HepG2 (cell line): ENCODE measurements around the gene IL5RA. TPM values are rescaled to one million over a fixed set of nuclear protein-coding genes. Genes with fewer than 3 reads are reported as not detected.
A peak's percentile ranks its signal among the peaks of the same experiment; 100 is the strongest.

Experiments used
- BHLHE40 ChIP-seq: IDR thresholded peaks from 2 replicates; pipeline ENCODE4 v1.6.1; 2011; ENCODE audit warnings: low read length, improper control_type of control experiment
- DRAP1 ChIP-seq: IDR thresholded peaks from 2 replicates; pipeline ENCODE4 v1.6.1; 2016; ENCODE audit warnings: missing genetic modification reagents, missing compliant biosample characterization
- EED ChIP-seq: sonication (generic); formaldehyde crosslinking; IDR thresholded peaks from 2 replicates; pipeline ENCODE4 v1.5.0; 2020; ENCODE audit warnings: mild to moderate bottlenecking, missing genetic modification reagents
- FOXK1 ChIP-seq: sonication (generic); formaldehyde crosslinking; IDR thresholded peaks from 2 replicates; pipeline ENCODE4 v1.4.0; 2020; ENCODE audit warnings: low read depth, missing genetic modification reagents, borderline replicate concordance
- FOXP4 ChIP-seq: sonication (generic); formaldehyde crosslinking; IDR thresholded peaks from 2 replicates; pipeline ENCODE4 v1.4.0; 2020; ENCODE audit warnings: missing genetic modification reagents
- GTF2F1 ChIP-seq: fragments of 150-350 bp; IDR thresholded peaks from 2 replicates; pipeline ENCODE4 v1.6.1; 2014; ENCODE audit warnings: low read length
- HCFC1 ChIP-seq: fragments of 150-350 bp; IDR thresholded peaks from 2 replicates; pipeline ENCODE4 v1.6.1; 2014; ENCODE audit warnings: low read depth, low read length
- HMG20B ChIP-seq: conservative IDR thresholded peaks from 2 replicates; pipeline ENCODE4 v1.6.1; 2016; ENCODE audit warnings: missing genetic modification reagents, missing compliant biosample characterization
- JUND ChIP-seq: sonication (generic); formaldehyde crosslinking; IDR thresholded peaks from 2 replicates; pipeline ENCODE4 v1.8.0; 2022; ENCODE audit warnings: mild to moderate bottlenecking, missing genetic modification reagents
- PAF1 ChIP-seq: IDR thresholded peaks from 2 replicates; pipeline ENCODE4 v1.6.1; 2016; ENCODE audit warnings: missing genetic modification reagents, missing compliant biosample characterization
- PTBP1 ChIP-seq: fragments of 200-400 bp; formaldehyde crosslinking; IDR thresholded peaks from 2 replicates; pipeline ENCODE4 v1.6.1; 2018; ENCODE audit warnings: low read length, low read depth; ENCODE audit not compliant: poor library complexity, severe bottlenecking
- REST ChIP-seq, 2 experiments: IDR thresholded peaks; 2 replicates each; pipeline ENCODE4 v1.6.1; 2011 to 2012; ENCODE audit warnings: low read length in 2 of 2, borderline replicate concordance in 1 of 2, low read depth in 1 of 2, mild to moderate bottlenecking in 1 of 2, moderate library complexity in 1 of 2
- SIN3A ChIP-seq: IDR thresholded peaks from 2 replicates; pipeline ENCODE4 v1.6.1; 2011; ENCODE audit warnings: low read depth, mild to moderate bottlenecking, control low read depth, low read length, borderline replicate concordance
- SP4 ChIP-seq: sonication (generic); formaldehyde crosslinking; IDR thresholded peaks from 2 replicates; pipeline ENCODE4 v1.8.1; 2023; ENCODE audit warnings: mild to moderate bottlenecking, missing genetic modification reagents
- ZBTB7B ChIP-seq: sonication (generic); formaldehyde crosslinking; IDR thresholded peaks from 2 replicates; pipeline ENCODE4 v1.4.0; 2020; ENCODE audit warnings: missing genetic modification reagents
- ZIK1 ChIP-seq: sonication (generic); formaldehyde crosslinking; IDR thresholded peaks from 2 replicates; pipeline ENCODE4 v1.5.0; 2020; ENCODE audit warnings: mild to moderate bottlenecking, low read depth, missing genetic modification reagents, borderline replicate concordance
- ZNF232 ChIP-seq: sonication (generic); formaldehyde crosslinking; IDR thresholded peaks from 2 replicates; pipeline ENCODE4 v1.4.0; 2020; ENCODE audit warnings: missing genetic modification reagents, borderline replicate concordance
- ZNF564 ChIP-seq: sonication (generic); formaldehyde crosslinking; IDR thresholded peaks from 2 replicates; pipeline ENCODE4 v1.8.1; 2023; ENCODE audit warnings: mild to moderate bottlenecking, missing genetic modification reagents
- ZNF576 ChIP-seq: sonication (generic); formaldehyde crosslinking; IDR thresholded peaks from 2 replicates; pipeline ENCODE4 v1.4.0; 2020; ENCODE audit warnings: mild to moderate bottlenecking, missing genetic modification reagents
- ZNF800 ChIP-seq: sonication (generic); formaldehyde crosslinking; IDR thresholded peaks from 2 replicates; pipeline ENCODE4 v1.4.0; 2020; ENCODE audit warnings: missing genetic modification reagents
- ZSCAN25 ChIP-seq: sonication (generic); formaldehyde crosslinking; IDR thresholded peaks from 2 replicates; pipeline ENCODE4 v1.8.0; 2022; ENCODE audit warnings: mild to moderate bottlenecking, missing genetic modification reagents
- polyA plus RNA-seq, 8 experiments: library from polyadenylated mRNA; depleted of rRNA in 3 of 8; stranded (reverse) in 7 of 8; unstranded in 1 of 8; fragments of >200 nt; fragmentation: Illumina TruSeq in 4 of 8; extraction: Trizol in 4 of 8; gene quantifications; 2 replicates each; pipeline versions ENCODE4 v1.2.1 to v1.2.3, GENCODE V29; 2011 to 2016; ENCODE audit warnings: low read depth in 4 of 8, missing spikeins in 1 of 8, mixed read lengths in 1 of 8; ENCODE audit not compliant: insufficient read depth in 1 of 8
- total RNA-seq, 5 experiments: library from RNA; depleted of rRNA; stranded (reverse); fragments of >200 nt; fragmentation: Illumina TruSeq; extraction: Trizol; gene quantifications; 2 replicates each; pipeline ENCODE4 v1.2.3, GENCODE V29; 2016; ENCODE audit warnings: low read depth in 1 of 5

Gene IL5RA
- total and polyA plus RNA-seq, 2 of the 13 experiments (the other 11 are each of a cell fraction or from before 2014, with no cell fraction given) = not detected

- TF ChIP-seq PAF1 = no peak
- TF ChIP-seq ZNF800 (CRISPR knock-in tag) = peak; percentile 55; the same call in 1 of the 2 replicates
- TF ChIP-seq FOXP4 (CRISPR knock-in tag) = 0 out of 2 replicates have a peak, but pooled peaks have one; percentile 28
- no peak for TF ChIP-seq ZNF576 (CRISPR knock-in tag)
- peak; percentile 7 for TF ChIP-seq PTBP1
- no peak for TF ChIP-seq REST (IDR thresholded peaks at IDR 0.05; ENCODE audit: borderline replicate concordance in 1 of 2, low read depth in 1 of 2, low read length in 2 of 2)
- peak; percentile 15 for TF ChIP-seq BHLHE40
- no peak; the same call in 1 of the 2 replicates for TF ChIP-seq HCFC1
- TF ChIP-seq ZSCAN25 = no peak; the same call in 1 of the 2 replicates
- TF ChIP-seq ZBTB7B (CRISPR knock-in tag) = no peak
- no peak for TF ChIP-seq GTF2F1
- TF ChIP-seq ZNF564 = peak; percentile 91; the same call in 1 of the 2 replicates
- peak; percentile 60; the same call in 1 of the 2 replicates for TF ChIP-seq FOXK1 (CRISPR knock-in tag)
- TF ChIP-seq SIN3A = no peak
- peak; percentile 78 for TF ChIP-seq DRAP1
- peak; percentile 73; the same call in 1 of the 2 replicates for TF ChIP-seq ZIK1
- TF ChIP-seq JUND (CRISPR knock-in tag) = peak; percentile 83; the same call in 1 of the 2 replicates
- 0 out of 2 replicates have a peak, but pooled peaks have one; percentile 75 for TF ChIP-seq EED (CRISPR knock-in tag)
- TF ChIP-seq ZNF232 (CRISPR knock-in tag) = no peak
- TF ChIP-seq HMG20B (CRISPR knock-in tag) = no peak
- peak; percentile 77 for TF ChIP-seq SP4 (CRISPR knock-in tag)
These were observed 16.6 kb upstream of the IL5RA start, which contains the start of gene TRNT1 (continued) for GRCh38 chr3:3126477-3127431.
